A549 (cell line): ENCODE data around the gene CFL1.

Experiments used
- CEBPB ChIP-seq, 2 experiments: fragments of >200 bp in 1 of 2; sonication (Bioruptor Twin) in 1 of 2; formaldehyde crosslinking in 1 of 2; IDR thresholded peaks; 2 replicates each; pipeline ENCODE4 v1.6.1; 2012 to 2016
- EHMT2 ChIP-seq: fragments of 200-600 bp; sonication (generic); IDR thresholded peaks from 2 replicates; pipeline ENCODE4 v1.6.1; 2016; ENCODE audit warnings: antibody characterized with exemption, low read depth, mild to moderate bottlenecking, moderate library complexity
- EP300 ChIP-seq, 2 experiments: fragments of >200 bp; sonication (Bioruptor Twin); formaldehyde crosslinking; IDR thresholded peaks; 2 replicates in 1 of 2; 3 replicates in 1 of 2; pipeline ENCODE4 v1.6.1; 2016 to 2017
- ESRRA ChIP-seq: fragments of 150-350 bp; IDR thresholded peaks from 2 replicates; pipeline ENCODE4 v1.6.1; 2014; ENCODE audit warnings: mild to moderate bottlenecking, low read length, borderline replicate concordance
- MAZ ChIP-seq: fragments of 150-350 bp; IDR thresholded peaks from 2 replicates; pipeline ENCODE4 v1.6.1; 2014; ENCODE audit warnings: antibody characterized with exemption, low read depth, low read length, borderline replicate concordance
- PHF8 ChIP-seq: fragments of 200-600 bp; sonication (generic); IDR thresholded peaks from 2 replicates; pipeline ENCODE4 v1.6.1; 2016; ENCODE audit warnings: low read depth, mild to moderate bottlenecking, antibody characterized with exemption, moderate library complexity, borderline replicate concordance
- POLR2A ChIP-seq: IDR thresholded peaks from 2 replicates; pipeline ENCODE4 v1.6.1; 2012; ENCODE audit warnings: mild to moderate bottlenecking, low read length
- POLR2AphosphoS2 ChIP-seq: conservative IDR thresholded peaks from 2 replicates; pipeline ENCODE4 v1.6.1; 2012; ENCODE audit warnings: low read length, improper control_type of control experiment, inconsistent platforms
- RCOR1 ChIP-seq: fragments of 150-350 bp; IDR thresholded peaks from 2 replicates; pipeline ENCODE4 v1.6.1; 2014; ENCODE audit warnings: antibody characterized with exemption, low read length, low read depth
- RNF2 ChIP-seq: fragments of 200-600 bp; sonication (generic); IDR thresholded peaks from 2 replicates; pipeline ENCODE4 v1.6.1; 2016; ENCODE audit warnings: low read depth, mild to moderate bottlenecking, antibody characterized with exemption, moderate library complexity, borderline replicate concordance
- SMC3 ChIP-seq: fragments of >200 bp; sonication (Bioruptor Twin); formaldehyde crosslinking; IDR thresholded peaks from 3 replicates; pipeline ENCODE4 v1.6.1; 2018; ENCODE audit warnings: inconsistent platforms
- TF ChIP-seq, protein P1 (sequence below): fragments of 250-450 bp; sonication (Bioruptor Pico); IDR thresholded peaks from 2 replicates; pipeline ENCODE4 v1.5.0; 2021; ENCODE audit warnings: mild to moderate bottlenecking, moderate library complexity, borderline replicate concordance
- TF ChIP-seq, protein P2 (sequence below): fragments of >200 bp; sonication (Bioruptor Twin); formaldehyde crosslinking; IDR thresholded peaks from 3 replicates; pipeline ENCODE4 v1.5.1; 2016
- TF ChIP-seq, protein P3 (sequence below): IDR thresholded peaks from 2 replicates; pipeline ENCODE4 v1.6.1; 2012

DNA sequence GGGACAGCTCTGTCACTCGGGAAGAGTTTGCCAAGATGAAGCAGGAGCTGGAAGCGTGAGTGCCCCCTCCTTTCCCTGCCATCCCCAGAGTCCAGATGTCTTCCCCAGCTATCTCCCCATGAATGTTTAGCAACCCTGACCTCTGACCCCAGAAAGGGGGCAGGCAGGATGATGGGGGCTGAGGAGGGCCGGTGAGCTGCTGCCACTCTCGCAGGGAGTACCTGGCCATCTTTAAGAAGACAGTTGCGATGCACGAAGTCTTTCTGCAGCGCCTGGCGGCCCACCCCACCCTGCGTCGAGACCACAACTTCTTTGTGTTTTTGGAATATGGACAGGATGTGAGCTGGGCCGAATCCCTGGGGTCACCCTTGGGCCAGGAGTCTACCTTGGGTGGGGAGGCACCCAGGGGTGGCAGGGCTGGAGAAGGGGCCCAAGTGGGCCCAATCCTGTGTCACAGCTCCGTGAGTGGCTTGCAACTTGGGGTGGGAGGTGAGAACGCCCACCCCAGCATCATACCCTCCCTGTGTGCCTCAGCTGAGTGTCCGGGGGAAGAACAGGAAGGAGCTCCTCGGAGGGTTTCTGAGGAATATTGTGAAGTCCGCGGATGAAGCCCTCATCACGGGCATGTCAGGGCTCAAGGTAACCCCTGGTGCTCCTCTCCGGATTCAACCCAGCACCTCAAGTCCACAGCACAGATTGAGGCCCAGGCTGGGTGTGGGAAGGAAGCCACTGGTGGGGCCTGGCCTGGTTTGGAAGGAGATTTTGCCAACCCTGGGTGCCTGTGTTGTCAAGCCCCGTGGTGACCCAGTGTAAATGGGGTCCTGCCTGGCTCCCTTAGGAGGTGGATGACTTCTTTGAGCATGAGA, 7.5 kb downstream of the CFL1 start:
- TF ChIP-seq RNF2 (no peak), ESRRA (no peak), SMC3 (no peak), EHMT2 (no peak), POLR2AphosphoS2 (no peak; the same call in 1 of the 2 replicates), MAZ (no peak), CEBPB (IDR thresholded peaks at IDR 0.05) (no peak), POLR2A (no peak), PHF8 (no peak), EP300 (IDR thresholded peaks at IDR 0.05) (no peak), RCOR1 (no peak)
- TF ChIP-seq, protein P1, sequence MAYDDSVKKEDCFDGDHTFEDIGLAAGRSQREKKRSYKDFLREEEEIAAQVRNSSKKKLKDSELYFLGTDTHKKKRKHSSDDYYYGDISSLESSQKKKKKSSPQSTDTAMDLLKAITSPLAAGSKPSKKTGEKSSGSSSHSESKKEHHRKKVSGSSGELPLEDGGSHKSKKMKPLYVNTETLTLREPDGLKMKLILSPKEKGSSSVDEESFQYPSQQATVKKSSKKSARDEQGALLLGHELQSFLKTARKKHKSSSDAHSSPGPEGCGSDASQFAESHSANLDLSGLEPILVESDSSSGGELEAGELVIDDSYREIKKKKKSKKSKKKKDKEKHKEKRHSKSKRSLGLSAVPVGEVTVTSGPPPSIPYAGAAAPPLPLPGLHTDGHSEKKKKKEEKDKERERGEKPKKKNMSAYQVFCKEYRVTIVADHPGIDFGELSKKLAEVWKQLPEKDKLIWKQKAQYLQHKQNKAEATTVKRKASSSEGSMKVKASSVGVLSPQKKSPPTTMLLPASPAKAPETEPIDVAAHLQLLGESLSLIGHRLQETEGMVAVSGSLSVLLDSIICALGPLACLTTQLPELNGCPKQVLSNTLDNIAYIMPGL: no peak
- TF ChIP-seq, protein P2, sequence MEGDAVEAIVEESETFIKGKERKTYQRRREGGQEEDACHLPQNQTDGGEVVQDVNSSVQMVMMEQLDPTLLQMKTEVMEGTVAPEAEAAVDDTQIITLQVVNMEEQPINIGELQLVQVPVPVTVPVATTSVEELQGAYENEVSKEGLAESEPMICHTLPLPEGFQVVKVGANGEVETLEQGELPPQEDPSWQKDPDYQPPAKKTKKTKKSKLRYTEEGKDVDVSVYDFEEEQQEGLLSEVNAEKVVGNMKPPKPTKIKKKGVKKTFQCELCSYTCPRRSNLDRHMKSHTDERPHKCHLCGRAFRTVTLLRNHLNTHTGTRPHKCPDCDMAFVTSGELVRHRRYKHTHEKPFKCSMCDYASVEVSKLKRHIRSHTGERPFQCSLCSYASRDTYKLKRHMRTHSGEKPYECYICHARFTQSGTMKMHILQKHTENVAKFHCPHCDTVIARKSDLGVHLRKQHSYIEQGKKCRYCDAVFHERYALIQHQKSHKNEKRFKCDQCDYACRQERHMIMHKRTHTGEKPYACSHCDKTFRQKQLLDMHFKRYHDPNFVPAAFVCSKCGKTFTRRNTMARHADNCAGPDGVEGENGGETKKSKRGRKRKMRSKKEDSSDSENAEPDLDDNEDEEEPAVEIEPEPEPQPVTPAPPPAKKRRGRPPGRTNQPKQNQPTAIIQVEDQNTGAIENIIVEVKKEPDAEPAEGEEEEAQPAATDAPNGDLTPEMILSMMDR: no peak
- TF ChIP-seq, protein P3, sequence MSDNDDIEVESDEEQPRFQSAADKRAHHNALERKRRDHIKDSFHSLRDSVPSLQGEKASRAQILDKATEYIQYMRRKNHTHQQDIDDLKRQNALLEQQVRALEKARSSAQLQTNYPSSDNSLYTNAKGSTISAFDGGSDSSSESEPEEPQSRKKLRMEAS: no peak
